DND-41 (cell line): ENCODE measurements around the gene LTBP1.

Experiments used
- CTCF ChIP-seq: IDR thresholded peaks from 2 replicates; pipeline ENCODE4 v1.5.1; 2012; ENCODE audit warnings: borderline replicate concordance, low read length, moderate library complexity, mild to moderate bottlenecking; ENCODE audit not compliant: poor library complexity, severe bottlenecking; ENCODE audit errors: extremely low read depth
- EZH2 ChIP-seq: IDR thresholded peaks from 3 replicates; pipeline ENCODE4 v1.6.1; 2012; ENCODE audit warnings: borderline replicate concordance, low read depth, mild to moderate bottlenecking, moderate library complexity, low read length, inconsistent platforms; ENCODE audit not compliant: severe bottlenecking

GRCh38 chr2:32937602-32938448 lies 8.9 kb upstream of the LTBP1 start:
- TF ChIP-seq CTCF (no peak), EZH2 (no peak)
